ENCODE results near the gene ABHD12.

ABHD12 gene

DNA sequence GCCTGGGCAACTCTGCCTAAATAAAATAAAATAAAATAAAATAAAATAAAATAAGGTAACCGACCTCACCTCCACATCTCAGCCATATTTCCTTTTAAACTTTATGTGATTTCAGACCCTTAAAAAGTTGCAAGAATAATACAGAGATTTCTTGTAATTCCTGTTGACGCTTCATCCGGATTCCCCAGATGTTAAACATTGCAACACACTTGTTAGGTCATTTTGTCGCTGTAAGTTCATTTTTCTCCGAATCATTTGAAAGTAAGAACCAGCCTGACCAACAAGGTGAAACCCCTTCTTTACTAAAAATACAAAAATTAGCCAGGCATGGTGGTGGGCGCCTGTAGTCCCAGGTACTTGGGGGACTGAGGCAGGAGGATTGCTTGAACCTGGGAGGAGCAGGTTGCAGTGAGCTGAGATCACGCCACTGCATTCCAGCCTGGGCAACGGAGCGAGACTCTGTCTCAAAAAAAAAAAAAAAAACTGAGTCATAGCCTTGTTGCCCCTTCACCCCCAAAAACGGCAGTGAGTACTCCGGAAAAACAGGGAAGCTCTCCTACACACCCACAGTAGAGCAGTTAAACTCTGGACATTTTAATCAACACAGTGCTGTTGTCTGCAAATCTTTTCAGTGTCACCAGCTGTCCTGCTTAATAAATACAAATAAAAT lies 136.9 kb downstream of the ABHD12 start:
- no peak for DNase-seq

DNA sequence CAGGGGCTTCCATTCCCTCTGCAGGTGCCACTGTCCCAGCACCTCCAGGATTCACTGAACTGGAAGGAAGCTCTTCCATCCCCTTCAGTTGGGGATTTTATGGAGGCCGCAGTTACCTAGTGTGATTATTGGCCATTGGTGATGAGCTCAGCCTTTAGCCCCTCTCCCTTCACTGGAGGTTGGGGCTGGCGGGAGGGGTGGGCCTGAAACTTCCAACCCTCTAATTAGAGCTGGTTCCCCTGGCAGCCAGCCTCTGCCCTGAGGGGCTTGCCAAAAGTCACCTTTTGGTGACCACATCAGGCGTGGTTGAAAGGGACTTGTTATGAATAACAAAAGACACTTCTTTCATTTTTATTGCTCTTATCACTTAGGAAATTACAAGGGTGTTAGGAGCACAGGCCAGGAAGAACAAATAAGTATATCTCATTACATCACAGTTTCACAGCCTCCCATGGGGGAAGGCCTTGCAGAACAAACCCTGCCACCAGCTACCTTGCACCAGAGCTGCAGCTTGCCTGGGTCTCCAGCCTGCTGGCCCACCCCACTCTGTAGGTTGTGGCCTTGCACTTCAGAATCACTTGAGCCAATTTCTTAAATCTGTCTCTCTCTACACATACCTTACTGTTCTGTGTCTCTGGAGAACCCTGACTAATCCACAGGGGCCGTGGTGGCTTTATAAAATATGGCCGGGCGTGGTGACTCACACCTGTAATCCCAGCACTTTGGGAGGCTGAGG lies 137.8 kb downstream of the ABHD12 start:
- no peak for DNase-seq

DNA sequence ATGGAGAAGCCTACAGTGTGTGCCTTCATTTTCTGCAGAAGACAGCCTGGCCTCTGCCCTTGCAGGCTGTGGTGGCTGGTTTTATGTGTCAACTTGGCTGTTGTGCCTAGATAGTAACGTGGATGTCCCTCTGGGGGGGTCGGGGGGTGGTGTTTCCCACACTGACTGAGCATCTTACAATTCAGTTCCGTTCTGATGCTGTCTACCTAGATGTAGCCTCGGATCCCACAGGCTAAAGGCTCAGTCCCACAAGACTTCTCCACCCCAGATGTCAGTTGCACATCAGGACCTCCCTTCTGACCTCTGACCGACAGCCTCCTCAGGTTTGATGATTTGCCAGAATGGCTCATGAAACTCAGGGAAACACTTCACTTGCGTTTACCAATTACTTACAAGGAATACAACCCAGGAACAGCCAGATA lies 138.4 kb downstream of the ABHD12 start:
- no peak for DNase-seq

DNA sequence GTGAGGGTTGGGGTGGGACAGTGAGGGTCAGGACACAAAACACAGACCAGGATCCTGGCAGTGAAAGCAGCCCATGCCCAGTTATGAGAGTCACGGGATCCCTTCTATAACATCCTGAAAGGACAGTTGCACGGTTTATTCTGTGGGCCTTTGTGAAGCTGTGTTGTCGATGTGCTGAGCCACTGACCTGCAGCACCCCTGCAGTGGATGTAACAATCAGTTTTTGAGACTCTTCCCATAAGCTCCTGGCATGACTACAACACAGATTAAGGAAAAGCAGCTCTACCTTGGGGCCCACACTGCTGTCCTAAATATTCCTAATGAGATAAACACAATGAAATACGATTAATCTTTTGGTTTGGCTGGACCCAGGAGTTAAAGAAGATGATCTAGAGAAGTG lies 139.1 kb downstream of the ABHD12 start:
- DNase-seq, result no peak

DNA sequence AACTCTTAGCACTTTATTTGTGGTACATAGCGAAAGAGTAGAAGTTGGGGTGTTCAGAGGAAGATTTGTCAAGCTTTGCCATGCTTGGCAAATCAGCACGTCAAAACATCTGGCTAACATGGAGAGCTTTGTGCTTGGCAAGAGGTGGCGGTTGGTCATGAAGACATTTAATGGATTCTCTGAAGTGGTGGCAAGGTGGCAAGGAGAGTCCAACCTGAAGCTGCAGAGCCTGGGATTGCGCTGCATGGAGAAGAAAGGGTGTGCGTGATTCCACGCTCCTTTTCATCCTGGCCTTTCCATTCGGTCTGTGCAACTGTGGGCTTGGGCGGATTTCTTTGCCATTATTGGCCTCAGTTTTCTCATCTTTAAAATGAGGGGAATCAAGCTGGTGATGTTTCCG lies 139.6 kb downstream of the ABHD12 start:
- DNase-seq, result no peak

GRCh38 chr20:25250508-25250907 lies 140.1 kb downstream of the ABHD12 start:
- DNase-seq, result no peak
